Hepatocyte (in vitro differentiated cells): Measurements from ENCODE around the gene AZIN2. TPM values are rescaled to one million over a fixed set of nuclear protein-coding genes. Genes with fewer than 3 reads are reported as not detected.

Experiments used
- DNase-seq: peaks from one replicate; pipeline ENCODE4 v3.0.0-alpha.2; 2016; ENCODE audit warnings: low spot score
- H2AFZ ChIP-seq: fragments of 200-600 bp; sonication (generic); 2 replicates; pipeline ENCODE4 v1.6.0; 2016; ENCODE audit warnings: antibody characterized with exemption, mild to moderate bottlenecking
- H3K27ac ChIP-seq: fragments of 200-600 bp; sonication (generic); 2 replicates; pipeline ENCODE4 v1.5.1; 2016; ENCODE audit warnings: mild to moderate bottlenecking
- H3K27me3 ChIP-seq: fragments of 200-600 bp; sonication (generic); 2 replicates; pipeline ENCODE4 v1.6.1; 2016
- H3K36me3 ChIP-seq: fragments of 200-600 bp; sonication (generic); replicated peaks from 2 replicates; pipeline ENCODE4 v1.5.1; 2016; ENCODE audit warnings: low read depth; ENCODE audit not compliant: insufficient read depth
- H3K4me1 ChIP-seq: fragments of 200-600 bp; sonication (generic); 2 replicates; pipeline ENCODE4 v1.5.1; 2016; ENCODE audit warnings: mild to moderate bottlenecking, moderate library complexity; ENCODE audit not compliant: insufficient read depth
- H3K4me2 ChIP-seq: fragments of 200-600 bp; sonication (generic); 2 replicates; pipeline ENCODE4 v1.6.0; 2016
- H3K4me3 ChIP-seq: fragments of 200-600 bp; sonication (generic); 2 replicates; pipeline ENCODE4 v1.5.1; 2016; ENCODE audit warnings: mild to moderate bottlenecking
- H3K79me2 ChIP-seq: fragments of 200-600 bp; sonication (generic); 2 replicates; pipeline ENCODE4 v1.6.0; 2017; ENCODE audit warnings: mild to moderate bottlenecking
- H3K9me2 ChIP-seq: fragments of 200-600 bp; sonication (generic); replicated peaks from 2 replicates; pipeline ENCODE4 v1.6.0; 2017; ENCODE audit warnings: mild to moderate bottlenecking; ENCODE audit not compliant: insufficient read depth
- H3K9me3 ChIP-seq: fragments of 200-600 bp; sonication (generic); 2 replicates; pipeline ENCODE4 v1.5.1; 2016; ENCODE audit warnings: low read depth, mild to moderate bottlenecking
- H4K20me1 ChIP-seq: fragments of 200-600 bp; sonication (generic); 2 replicates; pipeline ENCODE4 v1.6.0; 2016; ENCODE audit warnings: mild to moderate bottlenecking; ENCODE audit not compliant: insufficient read depth, poor library complexity, severe bottlenecking
- EZH2 ChIP-seq: fragments of 200-600 bp; sonication (generic); IDR thresholded peaks from 2 replicates; pipeline ENCODE4 v1.6.1; 2016; ENCODE audit warnings: antibody characterized with exemption, mild to moderate bottlenecking, borderline replicate concordance
- EZH2phosphoT487 ChIP-seq: fragments of 200-600 bp; sonication (generic); IDR thresholded peaks from one replicate; pipeline ENCODE4 v1.6.1; 2018; ENCODE audit warnings: antibody characterized with exemption, mild to moderate bottlenecking, low read depth, moderate library complexity; ENCODE audit not compliant: unreplicated experiment, severe bottlenecking
- WGBS: methylation state at CpG from one replicate; pipeline ENCODE4 v1.1.6; 2016; ENCODE audit warnings: low lambda C conversion rate; ENCODE audit errors: missing lambda C conversion rate; 5-methylcytosine and 5-hydroxymethylcytosine counted together
- polyA plus RNA-seq: library from polyadenylated mRNA; unstranded; fragments of >200 nt; fragmentation: Nextera tagmentation; extraction: Ambion mirVana; gene quantifications from 2 replicates; pipeline ENCODE4 v1.2.1, GENCODE V29; 2016
- total RNA-seq: library from RNA; depleted of rRNA; stranded (reverse); fragments of >200 nt; gene quantifications from 2 replicates; pipeline ENCODE4 v1.2.3, GENCODE V29; 2014
- TF ChIP-seq, protein P1 (sequence below): fragments of 200-600 bp; sonication (generic); IDR thresholded peaks from 2 replicates; pipeline ENCODE4 v1.5.1; 2016; ENCODE audit warnings: antibody characterized with exemption, mild to moderate bottlenecking; ENCODE audit not compliant: poor library complexity

Gene AZIN2
- total and polyA plus RNA-seq, 2 experiments from 2014 or later: 1.8 to 2.8 TPM

DNA sequence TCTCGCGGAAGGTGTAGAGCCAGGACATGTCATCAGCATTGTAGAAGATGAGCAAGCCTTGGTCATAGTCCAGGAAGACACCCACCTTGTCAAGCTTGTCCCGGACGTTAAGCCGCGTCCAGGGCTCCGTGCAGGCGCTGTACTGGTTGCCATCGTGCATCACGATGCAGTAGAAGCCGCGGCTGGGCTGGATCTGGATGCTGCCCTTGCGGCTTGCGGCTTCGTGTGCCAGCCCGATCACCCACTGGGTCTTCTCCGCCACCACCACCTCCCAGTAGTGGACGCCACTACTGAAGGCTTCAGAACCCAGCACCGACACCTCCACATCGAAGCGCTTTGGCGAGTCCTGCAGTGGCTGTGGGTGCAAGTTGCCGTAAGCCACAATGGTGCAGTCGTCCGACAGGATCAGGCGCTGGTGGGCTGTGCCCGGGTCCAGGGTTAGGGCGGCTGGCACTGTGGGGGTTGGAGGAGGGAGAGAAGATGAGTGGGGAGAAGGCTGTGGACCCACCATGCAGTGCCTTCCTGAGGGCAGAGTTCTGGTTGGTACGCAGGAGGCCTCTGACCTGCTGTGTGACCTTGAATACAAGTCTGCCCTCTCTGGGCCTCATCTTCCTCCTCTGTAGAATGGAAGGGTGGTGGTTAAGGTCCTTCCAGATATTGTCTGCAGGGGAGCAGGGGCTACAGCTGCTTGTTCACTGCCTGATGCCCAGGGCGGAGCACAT lies 66.5 kb downstream of the AZIN2 start:
- Histone ChIP-seq H3K4me3 (no peak overlapping the region), H3K4me2 (no peak overlapping the region), H3K27me3 (no peaks in the 10 kb centered on the region), H2AFZ (no peak overlapping the region), H3K27ac (no peak overlapping the region), H3K36me3 (no peaks in the 10 kb centered on the region), H3K9me2 (no peaks in the 10 kb centered on the region), H3K9me3 (no peaks in the 10 kb centered on the region), H3K79me2 (no peaks in the 10 kb centered on the region), H4K20me1 (no peaks in the 10 kb centered on the region), H3K4me1 (peaks cover 14% of the 10 kb centered on the region)
- TF ChIP-seq EZH2 (no peak), EZH2phosphoT487 (no peak)
- TF ChIP-seq, protein P1, sequence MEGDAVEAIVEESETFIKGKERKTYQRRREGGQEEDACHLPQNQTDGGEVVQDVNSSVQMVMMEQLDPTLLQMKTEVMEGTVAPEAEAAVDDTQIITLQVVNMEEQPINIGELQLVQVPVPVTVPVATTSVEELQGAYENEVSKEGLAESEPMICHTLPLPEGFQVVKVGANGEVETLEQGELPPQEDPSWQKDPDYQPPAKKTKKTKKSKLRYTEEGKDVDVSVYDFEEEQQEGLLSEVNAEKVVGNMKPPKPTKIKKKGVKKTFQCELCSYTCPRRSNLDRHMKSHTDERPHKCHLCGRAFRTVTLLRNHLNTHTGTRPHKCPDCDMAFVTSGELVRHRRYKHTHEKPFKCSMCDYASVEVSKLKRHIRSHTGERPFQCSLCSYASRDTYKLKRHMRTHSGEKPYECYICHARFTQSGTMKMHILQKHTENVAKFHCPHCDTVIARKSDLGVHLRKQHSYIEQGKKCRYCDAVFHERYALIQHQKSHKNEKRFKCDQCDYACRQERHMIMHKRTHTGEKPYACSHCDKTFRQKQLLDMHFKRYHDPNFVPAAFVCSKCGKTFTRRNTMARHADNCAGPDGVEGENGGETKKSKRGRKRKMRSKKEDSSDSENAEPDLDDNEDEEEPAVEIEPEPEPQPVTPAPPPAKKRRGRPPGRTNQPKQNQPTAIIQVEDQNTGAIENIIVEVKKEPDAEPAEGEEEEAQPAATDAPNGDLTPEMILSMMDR: no peak
- WGBS: 98% methylated on average over 30 of the region's 30 CpGs
- no peak for DNase-seq

DNA sequence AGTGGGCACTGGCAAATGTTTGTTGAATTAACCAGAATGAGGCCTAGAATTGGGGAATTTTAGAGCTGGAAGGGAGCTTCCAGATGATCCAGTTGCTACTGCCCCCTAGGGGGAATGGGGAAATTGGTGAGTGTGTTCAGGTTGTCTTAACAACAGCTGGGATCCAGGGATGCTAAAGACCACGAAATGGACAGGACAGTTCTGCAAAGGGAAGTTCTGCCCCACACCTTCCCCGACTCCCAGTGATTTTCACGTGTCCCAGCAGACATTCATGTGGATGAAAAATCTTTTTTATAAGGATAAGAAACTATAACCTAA lies 67.0 kb downstream of the AZIN2 start:
- no peak overlapping the region for H3K4me2 ChIP-seq
- peaks cover 18% of the 10 kb centered on the region for H3K4me1 ChIP-seq
- no peaks in the 10 kb centered on the region for H3K79me2 ChIP-seq
- no peak overlapping the region for H2AFZ ChIP-seq
- no peaks in the 10 kb centered on the region for H3K9me2 ChIP-seq
- H3K27ac ChIP-seq: no peak overlapping the region
- no peaks in the 10 kb centered on the region for H3K36me3 ChIP-seq
- H3K9me3 ChIP-seq: no peaks in the 10 kb centered on the region
- no peak for TF ChIP-seq EZH2phosphoT487
- TF ChIP-seq, protein P1: peak; percentile 21
- TF ChIP-seq EZH2: no peak
- H3K4me3 ChIP-seq: no peak overlapping the region
- H3K27me3 ChIP-seq: no peaks in the 10 kb centered on the region
- 65% methylated on average over 3 of the region's 3 CpGs for WGBS
- DNase-seq: no peak
- no peaks in the 10 kb centered on the region for H4K20me1 ChIP-seq

DNA sequence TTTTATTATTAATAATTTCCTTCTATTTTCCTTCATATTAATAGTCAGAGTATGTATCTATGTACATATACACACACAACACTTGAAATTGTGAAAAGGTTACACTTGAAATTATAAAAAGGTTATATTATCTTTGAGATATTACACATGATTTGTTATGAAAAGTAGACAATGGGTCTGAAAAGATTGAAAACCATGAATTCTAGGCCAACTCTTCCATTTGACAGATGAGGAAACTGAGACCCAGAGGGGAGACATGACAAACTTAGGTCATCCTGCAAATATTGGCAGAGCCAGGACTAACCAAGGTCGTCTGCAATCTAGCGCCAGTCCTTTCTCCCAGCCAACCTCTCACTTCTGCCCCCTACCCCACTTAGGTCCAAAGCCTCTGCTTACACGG lies 67.7 kb downstream of the AZIN2 start:
- no peak overlapping the region for H2AFZ ChIP-seq
- H3K79me2 ChIP-seq: no peaks in the 10 kb centered on the region
- no peaks in the 10 kb centered on the region for H3K27me3 ChIP-seq
- 94% methylated on average over 3 of the region's 3 CpGs for WGBS
- H3K27ac ChIP-seq: no peak overlapping the region
- H3K9me2 ChIP-seq: no peaks in the 10 kb centered on the region
- H3K36me3 ChIP-seq: no peaks in the 10 kb centered on the region
- no peak overlapping the region for H3K4me2 ChIP-seq
- no peak for DNase-seq
- TF ChIP-seq EZH2 (no peak), EZH2phosphoT487 (no peak)
- TF ChIP-seq, protein P1: no peak
- peaks cover 13% of the 10 kb centered on the region for H3K4me1 ChIP-seq
- no peaks in the 10 kb centered on the region for H4K20me1 ChIP-seq
- H3K4me3 ChIP-seq: no peak overlapping the region
- no peaks in the 10 kb centered on the region for H3K9me3 ChIP-seq
